T47D (cell line): ENCODE data around the gene STARD3NL.

Experiments
- DNase-seq, 2 experiments: peaks; one replicate each; pipeline versions ENCODE4 v3.0.0 to v3.0.0-alpha.2; 2011 to 2012; ENCODE audit warnings: low read depth in 1 of 2, low spot score in 1 of 2
- JUND ChIP-seq: IDR thresholded peaks from 2 replicates; pipeline ENCODE4 v1.6.1; 2012; ENCODE audit warnings: low read depth
- in situ Hi-C: cut with HindIII; loops from 2 replicates; pipeline ENCODE4 v1.10.0; 2016; ENCODE audit warnings: low sequenced_read_pairs, low pct_unique_long_range_greater_than_20kb

Gene STARD3NL

GRCh38 chr7:38273286-38273995, 95.4 kb downstream of the STARD3NL start, which contains the start of gene TARP:
Gene TARP (minus strand): TSS chr7:38273636.
- TF ChIP-seq JUND: no peak
- DNase-seq: peak in 1 of 2 experiments; percentile 20
- in situ Hi-C loops: no loop called here

DNA sequence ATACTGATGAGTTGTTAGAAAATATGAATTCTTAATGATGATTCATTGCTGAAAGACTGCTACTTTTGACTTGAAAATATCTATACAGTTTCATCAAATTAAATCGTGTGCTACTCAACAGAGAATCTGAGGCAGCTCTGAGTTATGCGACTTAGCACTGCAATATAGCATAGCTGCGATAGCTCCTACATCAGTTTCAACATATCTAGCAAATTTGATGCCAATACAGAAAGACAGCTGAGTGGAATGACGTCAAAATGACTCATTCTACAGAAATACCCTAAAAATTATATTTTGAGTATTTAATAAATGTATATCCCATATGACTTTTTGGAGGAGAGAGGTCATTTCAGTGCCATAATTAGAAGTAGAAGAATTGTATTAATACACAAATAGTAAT, 96.4 kb downstream of the STARD3NL start:
- no peak for TF ChIP-seq JUND
- in situ Hi-C loops: no loop called here
- no peak for DNase-seq

- no peak for TF ChIP-seq JUND
- in situ Hi-C loops: no loop called here
- no peak for DNase-seq
Measured at GRCh38 chr7:38274927-38275620, 97.0 kb downstream of the STARD3NL start.

DNA sequence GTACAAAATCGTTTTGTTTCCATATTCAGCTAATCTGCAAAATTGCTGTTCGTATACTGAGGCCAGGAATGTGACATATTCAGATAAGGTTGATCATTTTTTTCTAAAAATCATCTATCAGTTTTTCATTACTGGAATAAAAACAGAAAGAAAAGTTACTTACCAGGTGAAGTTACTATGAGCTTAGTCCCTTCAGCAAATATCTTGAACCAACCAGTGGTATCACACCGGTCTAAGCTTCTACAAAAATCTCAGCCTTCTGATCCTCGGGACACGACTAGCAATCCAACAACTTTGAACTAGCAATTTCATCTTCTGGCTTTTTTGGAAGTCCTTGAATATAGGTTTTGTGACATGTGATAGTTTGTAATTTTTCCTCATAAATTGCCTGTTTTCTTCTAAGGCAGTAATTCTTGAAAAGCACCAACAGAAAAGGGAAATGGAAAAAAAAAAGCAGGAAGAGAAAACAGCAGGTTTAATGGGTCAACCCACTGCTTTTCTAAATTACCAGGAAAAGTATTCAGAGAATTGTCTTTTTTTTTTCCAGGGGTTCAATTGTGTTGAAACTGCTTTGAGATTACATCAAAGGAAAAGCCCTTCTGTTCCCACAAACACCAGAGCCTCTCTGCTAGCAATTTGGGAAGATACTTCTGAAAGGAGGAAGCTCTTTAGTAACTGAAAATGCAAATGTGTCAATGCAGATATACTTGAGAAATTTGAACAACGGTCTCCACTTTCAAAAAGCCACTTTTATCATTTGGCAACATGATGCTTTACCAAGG, 98.2 kb downstream of the STARD3NL start:
- no peak for TF ChIP-seq JUND
- no peak for DNase-seq
- in situ Hi-C loops: no loop called here

DNA sequence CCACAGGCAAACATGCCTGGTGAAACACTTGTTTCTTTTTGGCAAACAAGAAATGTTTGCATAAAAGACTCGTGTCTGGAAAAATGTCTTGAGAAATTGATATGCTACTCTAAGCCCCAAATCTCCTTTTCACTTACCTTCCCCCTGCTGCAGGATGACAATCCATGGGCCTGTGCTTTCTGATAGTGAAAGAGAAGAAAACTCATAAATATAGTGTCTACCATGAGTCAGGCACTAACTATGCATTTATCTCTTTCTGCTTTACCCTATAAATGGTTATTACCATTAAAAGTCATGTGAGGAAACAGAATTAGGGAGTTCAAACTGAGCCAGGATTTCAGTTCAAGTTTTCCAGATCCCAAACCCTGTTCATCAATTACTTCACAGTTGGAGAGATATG, 102.0 kb downstream of the STARD3NL start:
- in situ Hi-C loops: no loop called here
- DNase-seq: no peak
- TF ChIP-seq JUND: no peak
